Measurements from ENCODE around the gene MAN2A2.

- TF ChIP-seq CTCF (IDR thresholded peaks at IDR 0.05) (no peak), NR3C1 (CRISPR knock-in tag; conservative IDR thresholded peaks at IDR 0.05; ENCODE audit: low read depth) (no peak), FOXK1 (CRISPR knock-in tag; IDR thresholded peaks at IDR 0.05) (no peak), NFYB (CRISPR knock-in tag; conservative IDR thresholded peaks at IDR 0.05; ENCODE audit: low read depth) (no peak), AR (CRISPR knock-in tag; IDR thresholded peaks at IDR 0.05) (no peak), IRF1 (CRISPR knock-in tag; IDR thresholded peaks at IDR 0.05) (no peak), GABPB1 (CRISPR knock-in tag; IDR thresholded peaks at IDR 0.05) (no peak)
- TF ChIP-seq, protein P1, sequence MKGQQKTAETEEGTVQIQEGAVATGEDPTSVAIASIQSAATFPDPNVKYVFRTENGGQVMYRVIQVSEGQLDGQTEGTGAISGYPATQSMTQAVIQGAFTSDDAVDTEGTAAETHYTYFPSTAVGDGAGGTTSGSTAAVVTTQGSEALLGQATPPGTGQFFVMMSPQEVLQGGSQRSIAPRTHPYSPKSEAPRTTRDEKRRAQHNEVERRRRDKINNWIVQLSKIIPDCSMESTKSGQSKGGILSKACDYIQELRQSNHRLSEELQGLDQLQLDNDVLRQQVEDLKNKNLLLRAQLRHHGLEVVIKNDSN (CRISPR knock-in tag; IDR thresholded peaks at IDR 0.05), result no peak
Measured at GRCh38 chr15:90921887-90922286, 18.8 kb downstream of the MAN2A2 start.

All from WTC11 (cell line).